T-helper 2 cell (primary cell): ENCODE results near the gene TMEM63A.
"Not testable (repeated sequence)": the region's sequence is repeated elsewhere in the genome, so short reads cannot be mapped to it uniquely, and the experiment has no call there.

Source experiments
- DNase-seq, 5 experiments: peaks; one replicate each; pipeline versions ENCODE4 v3.0.0 to v3.0.0-alpha.2; 2012 to 2022

Gene TMEM63A

DNA sequence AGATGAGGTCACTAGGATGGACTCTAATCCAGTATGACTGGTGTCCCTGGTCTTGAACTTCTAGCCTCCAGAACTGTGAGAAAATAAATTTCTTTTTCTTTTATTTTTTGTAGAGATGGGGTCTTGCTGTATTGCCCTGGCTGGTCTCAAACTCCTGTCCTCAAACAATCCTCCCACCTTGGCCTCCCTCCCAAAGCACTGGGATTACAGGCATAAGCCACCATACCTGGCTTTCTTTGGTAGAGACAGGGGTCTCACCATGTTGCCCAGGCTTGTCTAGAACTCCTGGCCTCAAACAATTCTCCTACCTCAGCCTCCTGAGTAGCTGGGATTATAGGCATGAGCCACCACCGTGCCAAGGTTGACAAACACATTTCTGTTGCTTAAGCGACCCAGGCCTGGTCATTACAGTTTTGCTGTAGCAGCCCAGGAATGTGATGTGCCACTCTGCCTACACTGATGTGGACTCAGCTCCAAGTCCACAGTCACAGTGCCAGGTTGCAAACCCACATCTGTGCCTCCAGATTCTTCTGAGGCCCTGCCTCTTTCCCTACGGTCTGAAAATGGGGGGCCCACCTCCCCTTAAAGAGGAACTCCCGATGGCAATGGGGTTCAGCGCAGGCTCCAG lies 25.9 kb upstream of the TMEM63A start:
- DNase-seq = no peak

DNA sequence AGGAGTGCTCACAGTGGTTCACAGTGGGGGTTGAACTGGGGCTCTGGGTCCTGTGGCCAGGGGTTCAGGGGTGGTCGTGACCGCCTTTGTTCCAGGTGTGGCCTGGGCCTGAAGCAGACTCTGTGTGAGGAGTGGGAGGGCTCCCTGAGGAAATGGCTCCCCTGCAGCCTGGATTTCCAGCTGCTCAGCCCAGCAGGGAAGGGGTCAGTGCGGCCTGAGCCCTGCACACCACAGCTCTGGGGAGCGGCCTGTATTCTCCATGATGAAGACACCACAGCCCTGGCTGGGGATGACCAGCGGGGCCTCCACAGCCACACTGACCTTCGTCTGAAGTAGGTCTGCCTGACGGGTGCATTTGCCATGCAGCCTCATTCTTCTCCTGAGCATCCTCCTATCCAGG lies 25.2 kb upstream of the TMEM63A start:
- DNase-seq = no peak

GRCh38 chr1:225906467-225906866 lies 24.3 kb upstream of the TMEM63A start:
- no peak for DNase-seq

GRCh38 chr1:225903623-225904022 lies 21.4 kb upstream of the TMEM63A start:
- DNase-seq = peak in 1 of 5 experiments; percentile 46

- no peak for DNase-seq
These were observed 17.1 kb upstream of the TMEM63A start for GRCh38 chr1:225899044-225899925.

DNA sequence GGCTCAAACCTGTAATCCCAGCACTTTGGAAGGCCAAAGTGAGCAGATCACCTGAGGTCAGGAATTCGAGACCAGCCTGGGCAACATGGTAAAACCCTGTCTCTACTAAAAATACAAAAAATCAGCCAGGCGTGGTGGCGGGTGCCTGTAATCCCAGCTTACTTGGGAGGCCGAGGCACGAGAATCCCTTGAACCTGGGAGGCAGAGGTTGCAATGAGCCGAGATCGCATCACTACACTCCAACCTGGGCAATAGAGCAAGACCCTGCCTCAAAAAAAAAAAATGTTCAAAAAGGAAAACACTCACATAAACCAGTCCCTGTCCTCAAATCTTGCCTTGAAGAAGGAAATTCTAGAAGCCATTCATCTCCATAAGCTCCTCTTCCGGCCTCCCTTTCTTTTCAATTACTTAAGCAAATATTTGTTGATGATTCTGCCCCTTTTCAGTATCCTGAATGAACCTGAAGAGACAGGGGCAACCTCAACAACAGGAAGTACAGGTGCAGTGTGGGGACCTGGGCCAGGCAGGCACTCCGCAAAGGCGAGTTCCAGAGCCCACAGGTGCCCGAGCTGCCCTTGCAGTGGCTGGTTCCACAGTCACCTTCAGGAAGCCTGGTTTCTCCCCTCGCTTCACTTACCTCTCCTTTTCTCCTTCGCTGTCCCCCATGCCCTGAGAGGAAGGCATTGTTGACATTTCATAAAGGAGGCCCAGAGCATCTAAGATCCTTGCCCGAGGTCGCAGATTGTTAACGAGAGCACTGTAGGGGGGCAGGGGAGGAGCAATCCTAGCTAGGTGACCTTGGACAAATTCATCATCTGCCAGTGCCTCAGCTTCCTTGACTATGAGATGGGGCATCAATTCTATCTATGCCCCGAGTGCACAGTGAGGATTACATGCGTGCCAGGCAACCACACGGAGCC lies 15.7 kb upstream of the TMEM63A start:
- DNase-seq = peak in 3 of 5 experiments; percentile 18 to 53 (median 41)

GRCh38 chr1:225896937-225897549 lies 14.9 kb upstream of the TMEM63A start:
- peak in 4 of 5 experiments; percentile 42 to 97 (median 72) for DNase-seq

- peak in 1 of 5 experiments; percentile 31 for DNase-seq
These were observed 14.3 kb upstream of the TMEM63A start for GRCh38 chr1:225896494-225896893.

- no peak for DNase-seq
These were observed 10.1 kb upstream of the TMEM63A start for GRCh38 chr1:225892307-225892706.

GRCh38 chr1:225891229-225891972 lies 9.2 kb upstream of the TMEM63A start:
- DNase-seq = no peak

- DNase-seq = no peak
These were observed 8.4 kb upstream of the TMEM63A start for GRCh38 chr1:225890346-225891228.

DNA sequence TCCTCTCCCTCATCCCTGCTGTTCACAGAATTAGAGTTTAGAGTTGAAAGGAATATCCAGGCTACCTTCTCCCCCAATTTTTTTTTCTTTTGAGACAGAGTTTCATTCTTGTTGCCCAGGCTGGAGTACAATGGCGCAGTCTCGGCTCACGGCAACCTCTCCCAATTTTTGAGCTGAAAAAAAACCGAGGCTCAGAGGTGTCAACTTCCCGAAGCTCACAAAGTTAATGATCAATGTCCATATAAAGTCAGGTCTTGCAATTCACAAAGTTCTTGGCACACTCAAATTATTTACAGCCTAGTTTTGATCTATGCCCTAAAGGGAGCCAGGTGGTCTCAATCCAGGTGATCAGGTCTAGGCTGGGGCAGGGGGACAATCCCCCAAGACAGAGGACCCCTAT lies 7.6 kb upstream of the TMEM63A start:
- DNase-seq = no peak

DNA sequence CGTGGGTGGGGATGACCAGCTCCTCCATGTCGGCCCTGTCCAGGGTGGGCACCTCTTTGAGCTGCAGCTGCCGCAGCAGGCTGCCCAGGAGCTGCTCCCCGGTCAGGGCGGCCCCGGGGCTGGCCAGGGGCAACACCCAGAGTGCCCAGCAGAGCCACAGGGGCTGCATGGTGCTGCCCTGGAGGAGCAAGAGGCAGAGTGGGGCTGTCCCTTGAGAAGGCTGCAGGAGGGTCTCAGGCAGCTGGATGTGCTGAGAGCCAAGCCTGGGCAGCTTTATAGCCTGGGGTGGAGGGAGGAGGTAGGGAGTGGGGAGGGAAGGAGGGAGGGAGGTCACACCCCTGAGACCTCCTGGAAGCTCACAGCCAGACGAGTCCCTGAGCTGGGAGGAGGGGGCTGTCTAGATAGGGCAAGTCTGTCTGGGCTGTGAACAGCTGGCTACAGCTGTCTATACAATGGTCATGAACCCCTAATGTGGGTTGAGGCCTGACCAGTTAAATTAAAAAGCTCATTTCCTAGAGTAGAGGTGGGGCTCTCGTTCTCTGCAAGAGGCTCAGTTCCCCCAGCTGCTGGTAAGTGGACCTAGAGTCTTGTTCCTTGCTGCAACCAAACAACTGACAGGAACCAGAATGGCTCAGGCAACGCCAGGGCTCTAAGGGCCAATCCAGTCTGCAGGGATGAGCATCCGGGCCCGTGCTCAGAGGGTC lies 6.9 kb upstream of the TMEM63A start, which contains the start of gene LEFTY1:
TSS of gene LEFTY1 (minus strand) at position 249 of the 704 bp plus-strand sequence. CDS start at position 169, 80 bp downstream.
- DNase-seq = no peak

DNA sequence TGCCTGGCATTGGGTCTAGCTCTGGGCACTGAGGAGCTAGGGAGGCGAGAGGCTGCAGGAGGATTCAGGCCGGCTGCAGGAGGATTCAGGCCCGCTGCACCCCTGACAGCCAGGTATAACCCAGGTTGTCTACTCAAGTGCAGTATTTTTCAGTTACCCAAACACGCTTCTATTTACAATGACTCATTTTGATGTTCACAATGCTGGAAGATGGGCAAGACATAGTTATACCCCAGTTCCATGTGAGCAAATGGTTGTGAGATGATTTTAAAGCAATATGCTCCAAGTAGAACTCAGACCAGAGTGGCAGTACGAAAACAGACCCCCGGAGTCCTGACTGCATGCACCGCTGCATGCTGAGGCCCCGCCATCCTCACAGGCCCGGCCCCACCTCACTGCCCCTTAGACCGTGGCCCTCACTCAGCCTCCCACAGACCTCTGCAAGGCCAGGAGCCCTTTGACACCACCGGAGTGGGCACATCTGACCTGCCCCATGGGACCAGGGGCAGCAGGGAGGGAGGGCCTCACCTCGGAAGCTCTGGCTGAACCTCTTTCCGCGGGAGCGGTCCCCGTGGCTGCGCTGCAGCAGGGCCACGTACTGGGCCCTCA lies 6.2 kb upstream of the TMEM63A start:
- DNase-seq = no peak

GRCh38 chr1:225887554-225888288 lies 5.5 kb upstream of the TMEM63A start:
- DNase-seq = not testable (repeated sequence)

DNA sequence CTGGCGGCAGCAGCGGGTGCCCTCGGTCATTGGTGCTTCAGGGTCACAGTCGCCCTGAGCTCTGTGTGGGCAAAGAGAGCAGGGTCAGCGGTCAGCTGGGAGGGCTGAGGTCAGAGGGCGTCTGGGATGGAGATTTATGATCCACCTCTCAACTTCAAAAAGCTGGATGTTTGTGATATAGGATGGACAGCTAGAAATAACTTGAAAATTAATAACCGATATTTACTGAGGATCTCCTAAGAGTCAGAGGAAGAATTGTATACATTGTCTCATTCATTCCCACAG lies 4.8 kb upstream of the TMEM63A start:
- DNase-seq = no peak

GRCh38 chr1:225886159-225887029 lies 4.2 kb upstream of the TMEM63A start:
- no peak for DNase-seq

- DNase-seq = no peak
These were observed 3.2 kb upstream of the TMEM63A start for GRCh38 chr1:225885336-225885735.
